ENCODE measurements around the gene ENDOU.

Gene ENDOU

DNA sequence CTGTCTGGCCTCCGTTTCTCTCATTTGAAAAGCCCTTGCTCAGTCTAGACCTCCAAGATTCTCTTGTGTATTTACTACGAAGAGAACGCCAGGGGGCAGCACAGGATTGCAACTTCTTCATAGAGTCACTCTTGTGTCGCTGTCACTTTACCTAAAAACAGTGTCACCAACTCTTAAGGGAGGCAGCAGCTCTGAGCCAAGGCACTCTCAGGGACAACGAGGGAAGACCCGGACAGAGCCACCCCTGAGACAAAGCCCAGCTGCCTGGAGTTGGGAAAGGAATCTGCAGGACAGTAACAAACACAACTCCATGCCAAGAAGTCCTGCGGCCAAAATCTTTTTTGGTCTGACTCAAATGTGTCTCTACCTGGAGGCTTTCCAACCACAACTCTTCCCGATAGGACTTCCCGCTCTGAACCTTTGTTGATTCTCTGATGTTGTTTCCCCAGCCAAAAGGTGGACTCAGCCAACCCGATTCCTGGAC, 9.9 kb downstream of the ENDOU start:
- DNase-seq (ENCODE audit: low read depth), result peak; percentile 68
- TF ChIP-seq, protein P1, sequence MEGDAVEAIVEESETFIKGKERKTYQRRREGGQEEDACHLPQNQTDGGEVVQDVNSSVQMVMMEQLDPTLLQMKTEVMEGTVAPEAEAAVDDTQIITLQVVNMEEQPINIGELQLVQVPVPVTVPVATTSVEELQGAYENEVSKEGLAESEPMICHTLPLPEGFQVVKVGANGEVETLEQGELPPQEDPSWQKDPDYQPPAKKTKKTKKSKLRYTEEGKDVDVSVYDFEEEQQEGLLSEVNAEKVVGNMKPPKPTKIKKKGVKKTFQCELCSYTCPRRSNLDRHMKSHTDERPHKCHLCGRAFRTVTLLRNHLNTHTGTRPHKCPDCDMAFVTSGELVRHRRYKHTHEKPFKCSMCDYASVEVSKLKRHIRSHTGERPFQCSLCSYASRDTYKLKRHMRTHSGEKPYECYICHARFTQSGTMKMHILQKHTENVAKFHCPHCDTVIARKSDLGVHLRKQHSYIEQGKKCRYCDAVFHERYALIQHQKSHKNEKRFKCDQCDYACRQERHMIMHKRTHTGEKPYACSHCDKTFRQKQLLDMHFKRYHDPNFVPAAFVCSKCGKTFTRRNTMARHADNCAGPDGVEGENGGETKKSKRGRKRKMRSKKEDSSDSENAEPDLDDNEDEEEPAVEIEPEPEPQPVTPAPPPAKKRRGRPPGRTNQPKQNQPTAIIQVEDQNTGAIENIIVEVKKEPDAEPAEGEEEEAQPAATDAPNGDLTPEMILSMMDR (IDR thresholded peaks at IDR 0.05; ENCODE audit: low read depth, low read length, missing control alignments), result peak; percentile 76
- H3K4me3 ChIP-seq (ENCODE audit: low read depth, low read length), result no peak overlapping the region

- no peak overlapping the region for H3K4me3 ChIP-seq (ENCODE audit: low read depth, low read length)
- DNase-seq (ENCODE audit: low read depth), result no peak
- TF ChIP-seq, protein P1 (IDR thresholded peaks at IDR 0.05; ENCODE audit: low read depth, low read length, missing control alignments), result no peak
These were observed 10.4 kb downstream of the ENDOU start for GRCh38 chr12:47714826-47715386.

GRCh38 chr12:47712171-47712570, 13.1 kb downstream of the ENDOU start:
- no peak overlapping the region for H3K4me3 ChIP-seq (ENCODE audit: low read depth, low read length)
- TF ChIP-seq, protein P1 (IDR thresholded peaks at IDR 0.05; ENCODE audit: low read depth, low read length, missing control alignments), result no peak
- no peak for DNase-seq (ENCODE audit: low read depth)

DNA sequence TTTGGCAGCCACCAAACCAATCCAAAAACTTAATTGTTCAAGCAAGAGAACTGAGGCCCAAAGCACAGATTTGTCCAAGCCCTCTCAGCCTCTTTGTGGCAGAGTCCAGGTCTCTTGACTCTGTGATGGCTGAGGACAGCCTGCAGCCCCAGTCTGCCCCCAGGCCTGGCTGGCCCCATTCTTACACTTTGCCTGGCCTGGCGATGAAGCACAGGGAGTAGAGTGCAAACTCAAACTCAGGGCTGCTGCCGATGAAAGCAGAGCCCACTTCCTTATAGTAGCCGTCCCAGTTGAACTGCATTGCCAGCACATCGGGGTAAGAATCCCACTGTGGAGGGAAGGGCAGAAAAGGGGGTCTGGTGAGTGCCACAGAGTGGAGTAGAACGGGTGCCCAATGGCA, 13.8 kb downstream of the ENDOU start:
- no peak overlapping the region for H3K4me3 ChIP-seq (ENCODE audit: low read depth, low read length)
- no peak for DNase-seq (ENCODE audit: low read depth)
- TF ChIP-seq, protein P1 (IDR thresholded peaks at IDR 0.05; ENCODE audit: low read depth, low read length, missing control alignments), result no peak

DNA sequence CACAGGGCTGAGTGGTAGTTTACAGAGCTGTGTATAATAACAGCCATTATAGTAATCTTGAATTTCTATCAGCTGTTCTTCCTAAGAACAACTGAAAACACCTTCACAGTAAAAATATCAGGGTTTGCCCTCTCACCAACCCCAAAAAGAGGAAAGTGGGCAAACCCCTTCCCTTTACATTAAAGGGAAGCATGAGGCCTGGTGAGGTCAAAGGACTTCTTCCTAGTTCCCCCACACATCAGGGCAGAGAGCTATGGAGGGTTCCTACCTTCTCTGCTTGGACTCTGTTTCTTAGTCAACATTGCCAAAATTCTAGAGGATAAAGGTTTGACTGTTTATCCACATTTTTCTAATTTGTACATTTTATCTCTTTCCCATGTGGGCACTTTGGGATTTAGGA, 15.0 kb downstream of the ENDOU start:
- TF ChIP-seq, protein P1 (IDR thresholded peaks at IDR 0.05; ENCODE audit: low read depth, low read length, missing control alignments), result no peak
- H3K4me3 ChIP-seq (ENCODE audit: low read depth, low read length), result no peak overlapping the region
- no peak for DNase-seq (ENCODE audit: low read depth)

DNA sequence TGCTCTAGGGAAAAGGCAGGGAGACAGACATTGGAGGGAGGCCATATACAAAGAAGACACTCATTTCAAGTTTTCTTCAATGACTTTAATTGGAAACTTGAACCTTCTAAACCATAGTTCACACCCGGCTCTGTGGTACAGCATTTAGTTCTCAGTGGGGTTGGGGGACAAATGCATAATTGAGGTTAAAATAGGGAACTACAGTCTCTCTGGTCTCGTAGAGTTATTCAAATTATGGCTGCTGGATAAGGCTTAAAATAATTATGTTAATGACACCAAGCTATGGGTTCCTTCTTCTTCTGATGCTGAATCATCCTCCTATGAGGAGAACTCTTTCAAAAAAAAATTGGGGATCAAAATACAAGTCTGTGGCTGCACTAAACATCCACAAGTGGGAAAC, 15.6 kb downstream of the ENDOU start:
- TF ChIP-seq, protein P1 (IDR thresholded peaks at IDR 0.05; ENCODE audit: low read depth, low read length, missing control alignments), result no peak

DNA sequence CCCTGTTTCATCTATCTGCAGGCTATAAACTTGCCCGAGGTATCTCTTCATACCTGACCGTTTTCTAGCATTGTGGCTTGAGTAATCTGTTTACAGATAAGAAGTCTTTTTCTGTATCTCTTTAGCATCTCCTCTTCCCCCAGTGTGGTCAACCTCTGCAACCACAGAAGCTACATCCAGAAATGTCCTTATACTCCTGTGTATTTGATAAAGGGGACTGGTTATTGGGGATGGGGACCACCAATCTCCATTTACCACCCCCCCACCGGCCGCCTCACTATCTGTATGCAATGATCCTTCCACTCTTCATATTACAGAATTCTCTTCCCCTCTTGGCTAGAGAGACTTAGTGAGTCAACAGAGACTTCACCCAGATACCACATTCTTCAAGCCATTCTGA, 16.1 kb downstream of the ENDOU start:
- TF ChIP-seq, protein P1 (IDR thresholded peaks at IDR 0.05; ENCODE audit: low read depth, low read length, missing control alignments), result no peak
- DNase-seq (ENCODE audit: low read depth), result no peak
- H3K4me3 ChIP-seq (ENCODE audit: low read depth, low read length), result no peak overlapping the region

More for the DNA sequence above, 15.6 kb downstream of the ENDOU start:
- DNase-seq (ENCODE audit: low read depth), result no peak
- no peak overlapping the region for H3K4me3 ChIP-seq (ENCODE audit: low read depth, low read length)

Data from GM12864 (cell line).